CD4-positive, alpha-beta T cell treated with Interferon gamma for 1 hour (primary cell): ENCODE measurements around the gene GTF2H4.
"Not testable (repeated sequence)": the region's sequence is repeated elsewhere in the genome, so short reads cannot be mapped to it uniquely, and the experiment has no call there.

ENCODE experiments used
- DNase-seq: peaks from one replicate; pipeline ENCODE4 v3.0.0-alpha.2; 2020

Gene GTF2H4

DNA sequence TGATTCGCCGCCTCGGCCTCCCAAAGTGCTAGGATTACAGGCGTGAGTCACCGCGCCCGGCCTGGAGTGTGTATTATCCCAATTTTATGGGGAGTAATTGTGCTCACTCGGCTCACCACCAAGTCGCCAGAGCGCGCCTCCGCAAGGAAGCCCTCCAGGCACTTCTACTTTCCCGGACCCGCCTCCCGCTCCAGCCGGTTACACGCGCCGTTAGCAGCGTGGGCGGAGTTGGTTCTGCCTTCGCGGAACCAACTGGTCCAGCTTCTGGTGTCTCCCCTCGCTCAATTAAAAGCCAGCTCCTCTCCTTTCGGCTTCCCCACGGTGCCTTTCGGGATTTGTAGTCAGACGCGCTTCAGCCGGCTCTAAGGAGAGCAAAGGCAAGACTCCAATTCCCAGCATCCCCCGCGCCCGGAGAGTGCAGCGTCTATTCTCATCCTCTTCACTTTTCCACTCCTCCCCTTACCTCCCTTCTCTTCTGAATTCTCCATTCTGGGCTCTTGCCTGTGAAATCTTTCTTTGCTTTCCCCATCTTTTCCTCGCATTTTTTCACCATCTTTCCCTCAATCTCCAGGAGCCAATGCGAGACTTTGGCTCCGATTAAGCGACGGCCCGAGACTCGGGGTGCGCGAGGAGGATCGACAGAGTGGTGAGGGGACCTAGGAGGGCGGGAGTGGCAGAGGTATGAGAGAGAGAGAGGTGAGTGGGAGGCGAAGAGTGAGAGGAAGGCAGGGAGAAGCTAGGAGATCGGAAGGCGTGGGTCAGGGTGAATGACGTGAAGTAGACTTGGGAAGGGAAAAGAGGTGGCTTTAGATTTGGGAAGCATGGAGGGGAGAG, at the start of gene GTF2H4:
TSS of gene GTF2H4 (plus strand) at position 450 of the 834 bp plus-strand sequence.
- DNase-seq = peak; percentile 94

DNA sequence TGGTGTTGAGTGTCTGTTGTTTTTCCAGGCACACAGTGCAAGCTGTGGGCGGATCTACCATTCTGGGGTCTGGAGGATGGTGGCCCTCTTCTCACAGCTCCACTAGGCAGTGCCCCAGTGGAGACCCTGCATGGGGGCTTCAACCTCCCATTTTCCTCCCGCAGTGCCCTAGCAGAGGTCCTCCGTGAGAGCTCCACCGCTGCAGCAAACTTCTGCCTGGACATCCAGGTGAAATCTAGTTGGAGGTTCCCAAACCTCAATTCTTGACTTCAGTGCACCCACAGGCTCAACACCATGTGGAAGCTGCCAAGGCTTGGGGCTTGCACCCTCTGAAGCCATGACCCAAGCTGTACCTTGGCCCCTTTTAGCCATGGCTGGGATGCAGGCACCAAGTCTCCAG, 48.3 kb upstream of the GTF2H4 start:
- not testable (repeated sequence) for DNase-seq

DNA sequence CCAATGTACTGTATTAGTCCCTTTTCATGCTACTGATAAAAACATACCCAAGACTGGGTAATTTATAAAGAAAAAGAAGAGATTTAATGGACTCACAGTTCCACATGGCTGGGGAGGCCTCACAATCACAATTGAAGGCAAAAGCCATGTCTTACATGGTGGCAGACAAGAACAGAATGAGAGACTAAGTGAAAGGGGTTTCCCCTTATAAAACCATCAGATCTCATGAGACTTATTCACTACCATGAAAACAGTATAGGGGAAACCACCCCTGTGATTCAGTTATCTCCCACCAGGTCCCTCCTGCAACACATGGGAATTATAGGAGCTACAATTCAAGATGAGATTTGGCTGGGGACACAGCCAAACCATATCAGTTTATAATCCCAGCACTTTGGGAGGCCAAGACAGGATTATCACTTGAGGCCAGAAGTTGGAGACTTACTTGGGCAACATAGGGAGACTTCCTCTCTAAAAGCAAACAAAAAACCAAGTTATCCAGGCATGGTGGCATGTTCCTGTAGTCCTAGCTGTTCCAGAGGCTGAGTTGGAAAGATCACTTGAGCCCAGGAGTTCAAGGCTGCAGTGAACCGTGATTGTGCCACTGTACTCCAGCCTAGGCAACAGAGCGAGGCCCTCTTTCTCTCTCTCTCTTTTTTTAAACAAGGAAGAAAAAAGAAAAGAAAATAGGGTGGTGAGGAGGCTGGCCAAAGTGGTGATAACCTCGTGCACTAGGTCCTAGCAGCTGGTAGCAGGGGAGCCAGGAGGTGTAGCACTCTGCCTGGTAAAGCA, 46.6 kb upstream of the GTF2H4 start:
- no peak for DNase-seq

DNA sequence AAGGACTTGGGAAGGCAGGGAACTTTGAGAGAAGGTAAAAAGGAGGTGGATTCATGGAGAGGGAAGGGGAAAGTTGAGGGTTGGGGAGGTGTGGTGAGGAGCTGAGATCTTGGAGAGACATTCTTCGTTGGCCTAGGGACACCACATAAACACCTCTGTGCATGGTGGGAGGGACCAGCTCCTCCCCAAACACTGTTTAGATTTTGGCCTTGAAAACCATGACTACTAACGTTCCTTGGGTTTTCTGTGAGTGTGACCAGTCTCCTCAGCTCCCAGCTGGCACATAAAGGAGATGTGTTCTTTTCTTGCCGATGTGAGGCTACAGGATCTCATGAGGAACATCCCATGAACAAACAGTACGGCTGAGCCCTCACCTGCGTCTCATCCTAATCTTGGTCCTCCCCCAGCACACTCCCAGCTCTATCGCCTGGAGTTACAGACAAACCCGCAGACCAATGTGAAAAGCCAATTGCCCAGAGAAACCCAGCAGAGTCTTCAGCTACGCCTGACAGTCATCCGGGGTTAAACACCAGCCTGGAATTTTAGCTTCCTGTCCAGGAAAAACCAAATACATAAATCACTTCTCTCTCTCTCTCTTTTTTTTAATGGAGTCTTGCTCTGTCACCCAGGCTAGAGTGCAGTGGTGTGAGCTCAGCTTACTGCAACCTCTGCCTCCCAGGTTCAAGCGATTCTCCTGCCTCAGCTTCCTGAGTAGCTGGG, 45.7 kb upstream of the GTF2H4 start:
- DNase-seq = no peak

DNA sequence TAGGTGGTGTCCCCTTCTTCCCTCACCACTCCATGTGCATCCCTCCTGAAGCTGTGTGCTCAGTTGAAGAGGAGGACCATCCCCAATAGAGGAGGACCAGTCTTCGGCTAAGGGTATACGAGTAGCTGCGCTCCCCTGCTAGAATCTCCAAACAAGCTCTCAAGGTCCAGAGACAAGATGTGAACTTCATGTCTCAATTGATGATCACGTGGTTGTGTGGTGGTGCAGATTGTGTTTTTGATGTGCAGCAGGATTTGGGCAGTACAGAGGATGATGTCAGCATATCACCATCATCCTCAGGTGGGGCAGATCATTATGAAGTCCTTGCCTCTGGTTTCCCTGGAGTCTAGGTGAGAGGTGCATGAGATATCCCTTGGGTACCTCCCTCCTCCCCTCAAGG, 43.7 kb upstream of the GTF2H4 start:
- DNase-seq = no peak

DNA sequence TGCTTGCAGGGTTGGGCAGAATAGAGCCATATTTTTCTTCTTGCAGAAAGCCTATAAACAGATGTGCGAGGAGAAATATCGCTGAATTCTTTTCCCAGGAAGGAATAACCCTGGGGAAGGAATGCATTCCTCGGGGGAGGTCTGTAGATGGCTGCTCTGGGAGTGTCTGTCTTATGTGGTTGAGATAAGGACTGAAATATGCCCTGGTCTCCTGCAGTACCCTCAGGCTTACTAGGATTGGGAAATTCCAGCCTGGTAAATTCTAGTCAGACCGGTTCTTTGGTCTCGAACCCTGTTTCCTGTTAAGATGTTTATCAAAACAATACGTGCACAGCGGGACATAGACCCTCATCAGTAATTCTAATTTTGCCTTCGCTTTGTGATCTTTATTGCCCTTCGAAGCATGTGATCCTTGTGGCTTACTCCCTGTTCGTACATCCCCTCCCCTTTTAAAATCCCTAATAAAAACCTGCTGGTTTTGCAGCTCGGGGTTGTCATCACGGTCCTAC, 38.7 kb upstream of the GTF2H4 start:
- DNase-seq = not testable (repeated sequence)

DNA sequence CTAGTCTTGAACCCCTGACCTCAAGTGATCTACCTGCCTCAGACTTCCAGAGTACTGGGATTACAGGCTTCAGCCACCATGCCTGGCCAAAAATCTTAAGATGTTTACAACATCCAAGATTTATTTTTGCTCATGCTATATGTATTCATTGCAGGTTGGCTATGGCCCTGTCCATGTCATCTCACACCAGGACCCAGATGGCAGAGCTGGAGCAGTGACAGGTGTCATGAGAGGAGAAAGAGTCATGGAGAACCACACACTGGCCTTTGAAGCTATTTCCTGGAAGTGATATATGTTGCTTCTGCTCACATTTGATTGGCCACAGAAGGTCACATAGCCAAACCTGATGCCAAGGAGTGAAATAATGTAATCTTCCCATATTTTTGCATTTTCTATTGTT, 37.5 kb upstream of the GTF2H4 start:
- DNase-seq = no peak

DNA sequence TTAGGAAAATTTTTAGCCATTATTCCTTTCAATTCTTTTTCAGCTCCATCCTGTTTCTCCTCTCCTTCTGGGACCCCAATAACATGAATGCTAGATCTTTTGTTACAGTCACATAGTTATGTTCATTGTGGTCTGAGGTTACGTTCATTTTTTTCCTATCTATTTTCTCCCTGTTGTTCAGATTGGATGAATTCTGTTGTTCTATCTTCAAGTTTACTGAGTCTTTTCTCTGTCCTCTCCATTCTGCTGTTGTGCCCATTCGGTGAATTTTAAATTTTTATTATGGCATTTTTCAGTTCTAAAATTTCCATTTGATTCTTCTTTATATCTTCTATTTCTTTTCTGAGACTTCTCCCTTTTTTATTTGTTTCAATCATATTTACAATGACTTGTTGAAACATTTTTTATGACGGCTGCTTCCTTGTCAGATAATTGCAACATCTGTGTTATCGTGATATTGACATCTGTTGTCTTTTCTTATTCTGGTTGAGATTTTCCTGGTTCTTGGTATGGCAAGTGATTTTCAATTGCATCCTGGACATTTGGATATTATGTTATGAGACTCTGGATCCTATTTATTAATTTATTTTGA, 36.3 kb upstream of the GTF2H4 start:
- no peak for DNase-seq

DNA sequence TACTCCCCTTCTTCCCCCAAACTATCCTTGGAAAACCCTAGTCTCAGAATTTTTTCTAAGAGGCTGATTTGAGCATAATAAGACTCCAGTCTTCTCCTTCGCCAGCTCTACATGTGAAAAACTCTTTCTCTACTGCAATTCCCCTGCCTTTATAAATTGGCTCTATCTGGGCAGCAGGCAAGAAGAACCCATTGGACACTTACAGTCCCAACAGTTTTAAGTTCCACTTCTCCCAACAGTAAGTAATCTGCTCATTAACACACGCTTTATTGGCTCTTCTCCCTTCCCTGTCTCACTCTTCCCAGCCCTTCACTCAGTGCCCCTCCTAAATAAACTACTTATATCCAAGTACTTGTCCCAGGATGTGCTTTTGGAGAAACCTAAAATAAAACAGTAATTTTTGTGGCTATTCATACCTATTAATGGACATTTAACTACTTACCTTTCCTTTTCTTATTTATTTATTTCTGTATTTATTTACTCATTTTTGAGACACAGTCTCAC, 34.8 kb upstream of the GTF2H4 start:
- no peak for DNase-seq

DNA sequence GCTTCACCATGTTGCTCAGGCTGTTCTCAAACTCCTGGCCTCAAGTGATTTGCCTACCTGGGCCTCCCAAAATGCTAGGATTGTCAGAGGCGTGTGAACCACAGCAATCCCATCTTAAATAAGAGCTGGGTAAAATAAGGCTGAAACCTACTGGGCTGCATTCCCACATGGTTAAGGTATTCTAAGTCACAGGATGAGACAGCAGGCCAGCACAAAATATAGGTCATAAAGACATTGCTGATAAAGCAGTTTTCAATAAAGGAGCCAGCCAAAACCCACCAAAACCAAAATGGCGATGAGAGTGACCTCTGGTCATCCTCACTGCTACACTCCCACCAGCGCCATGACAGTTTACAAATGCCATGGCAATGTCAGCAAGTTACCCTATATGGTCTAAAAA, 34.2 kb upstream of the GTF2H4 start:
- not testable (repeated sequence) for DNase-seq

DNA sequence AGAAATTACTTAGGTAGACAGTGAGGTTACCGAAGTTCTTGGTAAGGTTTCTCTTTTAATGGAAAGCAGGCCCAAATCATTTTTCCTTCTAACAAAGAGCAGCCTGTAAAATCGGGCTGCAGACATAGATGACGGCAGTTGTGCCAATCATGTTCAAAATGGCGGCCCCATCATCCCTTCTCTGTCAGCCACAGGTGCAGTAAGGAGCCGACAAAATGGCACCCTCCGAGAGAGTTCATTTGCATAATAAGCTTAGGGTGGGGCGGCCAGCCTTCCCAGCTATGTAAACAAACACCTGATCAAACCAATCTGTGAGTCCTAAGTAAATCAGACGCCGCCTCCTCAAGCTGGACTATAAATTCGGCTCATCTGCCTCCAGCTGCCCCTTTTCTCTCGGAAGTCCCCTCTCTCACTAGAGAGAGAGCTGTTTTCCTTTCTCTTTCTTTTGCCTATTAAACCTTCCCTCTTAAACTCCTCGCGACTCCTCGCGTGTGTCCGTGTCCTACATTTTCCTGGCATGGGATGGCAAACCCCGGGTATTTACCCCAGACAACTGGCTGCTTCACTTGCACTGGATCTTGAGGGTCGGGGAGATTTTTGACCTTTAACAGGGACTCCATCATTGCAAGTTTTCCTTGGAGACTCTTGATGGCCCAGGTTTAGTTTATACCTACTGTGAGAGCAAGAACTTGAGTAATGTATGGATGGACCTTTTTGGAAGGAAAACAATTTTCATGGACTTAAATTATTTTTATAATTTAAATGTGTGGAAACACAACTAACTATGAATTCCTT, 32.6 kb upstream of the GTF2H4 start:
- no peak for DNase-seq

DNA sequence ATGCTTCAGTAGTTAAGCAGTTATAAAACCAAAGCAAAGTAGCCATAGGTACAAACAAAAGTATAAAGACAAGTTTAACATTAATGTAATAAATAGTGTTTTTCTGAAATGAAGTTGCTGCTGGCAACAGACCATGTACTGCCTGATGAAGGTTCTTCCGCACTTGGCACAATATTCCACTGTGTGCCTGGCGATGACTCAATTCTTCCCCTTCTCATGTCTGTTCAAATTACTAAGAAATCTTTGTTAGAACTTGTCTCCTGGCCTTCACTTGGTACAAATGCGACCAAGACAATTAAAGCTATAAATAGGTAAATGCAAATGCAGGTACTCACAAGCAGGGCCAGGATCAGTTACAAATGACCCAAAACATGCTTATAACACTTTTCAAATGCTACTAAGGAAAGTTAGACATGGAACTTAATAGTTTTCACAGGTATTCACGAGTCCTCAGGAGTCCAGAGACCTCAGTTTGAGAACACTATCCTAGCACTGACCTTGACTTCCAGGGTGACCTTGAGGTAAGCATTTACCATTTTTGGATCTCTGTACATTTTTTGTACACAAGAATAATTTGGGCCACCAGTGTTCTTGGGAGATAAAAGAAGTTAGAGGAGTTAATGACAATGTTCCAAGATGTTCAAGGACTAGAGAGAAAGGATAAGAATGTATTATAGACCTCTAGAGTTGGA, 31.8 kb upstream of the GTF2H4 start:
- DNase-seq = no peak

DNA sequence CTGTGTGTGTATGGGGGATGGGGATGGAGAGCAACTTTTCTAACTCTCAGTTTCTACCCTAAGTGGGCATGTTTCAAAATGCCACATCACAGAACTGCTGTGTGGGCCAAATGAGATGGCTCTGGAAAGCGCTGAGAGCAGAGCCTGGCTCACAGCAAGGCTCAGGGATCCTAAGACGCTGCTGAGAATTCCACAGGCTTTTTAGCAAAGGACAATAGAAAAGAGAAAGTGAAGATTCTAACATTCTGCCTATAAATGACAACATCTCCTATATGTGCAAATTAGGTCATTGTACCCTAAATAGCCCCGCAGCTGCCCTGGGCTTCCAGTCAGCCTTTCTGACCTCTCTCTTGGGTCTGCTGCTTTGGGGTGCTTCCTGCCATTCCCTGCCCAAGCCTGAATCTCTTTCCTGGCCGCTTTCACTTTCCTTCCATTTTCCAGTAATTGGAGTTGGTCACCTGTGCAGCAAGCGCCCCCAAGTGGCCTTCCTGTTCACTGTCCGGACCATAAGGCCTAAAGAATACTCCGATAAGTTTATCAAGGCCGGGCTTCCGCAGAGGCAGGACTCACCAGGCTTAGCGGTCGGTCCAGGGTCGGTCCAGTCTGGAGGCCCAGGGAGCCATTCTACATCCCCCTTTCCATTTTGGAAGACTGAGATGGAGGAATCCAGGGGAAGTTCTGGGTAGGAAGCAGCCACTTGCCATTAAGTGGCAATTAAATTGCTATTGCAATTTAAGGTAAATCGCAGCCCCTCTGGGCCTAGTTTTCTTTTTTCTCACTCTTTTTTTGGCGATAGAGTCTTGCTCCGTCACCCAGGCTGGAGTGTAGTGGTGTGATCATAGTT, 30.4 kb upstream of the GTF2H4 start:
- peak; percentile 71 for DNase-seq

DNA sequence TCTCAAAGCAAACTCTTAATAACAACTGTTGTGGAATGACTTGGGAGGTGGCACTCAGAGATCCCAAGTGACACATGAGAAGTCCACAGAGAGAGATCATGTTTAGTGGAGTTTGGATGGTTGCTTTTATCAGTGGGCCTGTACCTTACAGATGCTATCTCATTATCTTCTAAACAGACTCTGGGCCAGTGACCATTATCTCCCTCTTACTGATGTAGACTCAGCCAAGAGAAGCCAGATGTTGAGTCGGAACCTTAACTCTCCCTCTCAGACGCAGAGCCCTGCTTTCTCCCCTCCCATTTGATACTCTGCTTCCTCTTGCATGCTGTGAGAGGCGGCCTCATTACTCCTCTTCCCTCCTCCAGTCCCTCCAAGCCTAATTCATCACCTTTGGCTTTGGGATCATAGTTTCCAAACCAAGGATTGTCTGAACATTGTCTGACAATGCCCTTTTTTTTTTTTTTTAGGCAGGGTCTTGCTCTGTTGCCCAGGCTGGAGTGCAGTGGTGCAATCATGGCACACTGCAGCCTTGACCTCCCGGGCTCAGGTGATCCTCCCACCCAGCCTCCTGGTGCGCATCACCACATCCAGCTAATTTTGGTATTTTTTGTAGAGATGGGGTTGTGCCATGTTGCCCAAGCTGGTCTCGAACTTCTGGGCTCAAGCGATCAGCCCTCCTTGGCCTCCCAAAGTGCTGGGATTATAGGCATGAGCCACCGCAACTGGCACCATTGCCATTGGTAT, 28.2 kb upstream of the GTF2H4 start:
- no peak for DNase-seq

DNA sequence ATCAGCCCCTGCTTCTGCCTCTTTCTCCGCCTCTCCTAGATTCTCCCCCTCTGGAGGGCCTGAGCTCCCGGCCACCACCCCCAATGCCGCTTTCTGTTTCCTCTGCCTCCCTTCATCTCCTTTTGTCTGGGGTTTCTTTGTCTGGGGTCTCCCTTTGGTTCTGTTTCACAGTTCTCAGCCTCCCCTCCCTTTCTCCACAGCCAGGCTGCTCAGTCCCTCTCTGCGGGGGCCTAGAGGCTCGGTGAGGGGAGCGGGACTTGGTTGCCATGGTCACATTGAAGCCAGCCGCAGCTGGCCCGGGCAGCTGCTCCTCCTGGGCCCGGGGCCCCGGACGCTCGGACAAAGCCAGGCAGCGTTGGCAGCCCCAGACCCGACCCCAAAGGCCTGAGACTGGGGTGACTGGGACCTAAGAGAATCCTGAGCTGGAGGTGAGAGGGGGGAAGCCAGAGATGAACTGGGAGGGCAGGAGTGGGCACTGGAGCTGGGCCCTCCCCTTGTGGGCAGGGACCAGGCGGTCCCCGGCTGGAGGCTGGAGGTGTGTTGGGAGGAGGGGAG, 27.2 kb upstream of the GTF2H4 start:
- no peak for DNase-seq

DNA sequence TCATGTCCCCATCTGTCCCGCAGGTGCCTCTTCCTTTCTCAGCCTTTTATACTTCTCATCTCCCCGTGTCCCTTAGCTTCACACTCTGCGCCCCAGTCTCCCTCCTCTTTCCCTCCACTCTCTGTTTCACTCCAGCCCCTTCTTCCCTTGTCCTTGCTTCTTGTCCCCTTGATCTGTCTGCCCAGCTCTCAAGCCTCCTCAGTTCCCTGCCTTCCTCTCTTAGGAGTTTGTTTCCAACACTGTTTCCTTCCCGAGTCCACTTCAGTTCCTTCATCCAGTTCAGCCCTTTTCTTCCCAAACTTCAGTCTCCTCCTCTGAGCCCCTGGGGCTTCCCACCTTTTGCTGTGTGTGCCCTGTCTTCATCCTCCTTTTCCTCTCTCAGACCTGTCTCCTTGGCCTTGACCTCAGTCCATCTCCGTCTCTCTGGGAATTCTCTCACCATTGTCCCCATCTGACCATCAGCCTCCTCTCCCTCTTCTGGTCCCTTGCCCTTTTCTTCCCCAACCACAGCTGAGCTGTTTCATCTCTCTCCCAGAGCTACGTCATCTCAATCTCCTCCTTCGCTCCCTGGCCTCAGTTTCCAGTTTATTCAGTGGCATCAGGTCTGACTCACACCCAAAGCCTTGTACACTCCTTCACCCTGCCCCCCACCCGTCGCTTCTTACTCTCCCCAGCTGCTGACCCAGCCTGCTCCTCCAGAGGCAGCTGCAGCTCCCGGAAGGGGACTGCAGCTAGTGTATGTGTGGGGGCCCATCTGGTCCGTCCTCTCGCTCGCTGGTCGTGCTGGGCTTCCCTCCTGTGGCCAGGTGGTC, 26.4 kb upstream of the GTF2H4 start:
- no peak for DNase-seq

DNA sequence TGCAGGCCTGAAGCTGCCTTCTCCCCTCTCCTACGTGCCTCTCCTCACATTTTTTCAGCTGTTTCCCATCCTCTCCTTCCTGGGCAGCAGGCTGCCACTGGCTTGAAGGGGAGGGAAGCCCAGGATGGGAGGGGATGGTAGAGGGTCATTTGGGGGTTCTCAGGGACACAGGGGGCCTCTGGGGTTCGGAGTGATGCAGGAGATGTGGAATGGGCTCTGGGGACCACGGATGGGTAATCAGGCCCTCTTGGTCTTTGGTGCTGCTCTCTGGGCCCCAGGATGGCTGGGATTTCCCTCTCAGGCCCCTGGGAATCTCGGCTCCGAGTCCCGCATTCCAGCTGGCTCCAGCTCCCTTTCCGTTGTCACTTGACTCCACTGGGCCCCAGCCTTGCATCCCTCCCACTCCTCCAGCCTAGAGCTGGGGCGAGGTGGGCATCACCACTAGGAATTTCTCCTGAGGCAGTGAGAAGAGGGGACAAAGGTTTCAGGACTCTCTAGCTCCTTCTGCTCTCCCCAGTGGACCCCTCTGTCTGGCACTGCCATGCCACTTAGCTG, 25.7 kb upstream of the GTF2H4 start:
- no peak for DNase-seq
